CD4-positive, alpha-beta T cell treated with Interferon gamma for 1 hour (primary cell): Measurements from ENCODE around the gene FRMD1.

Source experiments
- DNase-seq: peaks from one replicate; pipeline ENCODE4 v3.0.0-alpha.2; 2020

FRMD1 gene

DNA sequence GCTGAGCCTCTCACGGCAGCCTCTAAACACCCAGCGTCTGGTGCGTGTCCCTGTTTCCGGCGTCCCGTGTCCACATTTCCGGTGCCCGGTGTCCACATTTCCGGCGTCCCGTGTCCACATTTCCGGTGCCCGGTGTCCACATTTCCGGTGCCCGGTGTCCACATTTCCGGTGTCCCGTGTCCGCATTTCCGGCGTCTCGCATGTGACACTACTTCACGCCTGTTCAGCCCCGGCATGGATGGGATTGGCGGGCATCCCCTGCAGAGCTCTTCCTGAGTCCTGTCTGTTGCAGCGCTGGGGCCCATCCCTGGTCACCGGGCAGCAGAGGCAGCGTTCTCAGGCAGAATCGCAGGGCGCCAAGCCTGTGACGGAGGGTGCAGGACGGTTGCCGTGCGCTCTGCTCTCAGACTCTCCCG is 3.2 kb downstream of the FRMD1 start:
- DNase-seq = no peak

DNA sequence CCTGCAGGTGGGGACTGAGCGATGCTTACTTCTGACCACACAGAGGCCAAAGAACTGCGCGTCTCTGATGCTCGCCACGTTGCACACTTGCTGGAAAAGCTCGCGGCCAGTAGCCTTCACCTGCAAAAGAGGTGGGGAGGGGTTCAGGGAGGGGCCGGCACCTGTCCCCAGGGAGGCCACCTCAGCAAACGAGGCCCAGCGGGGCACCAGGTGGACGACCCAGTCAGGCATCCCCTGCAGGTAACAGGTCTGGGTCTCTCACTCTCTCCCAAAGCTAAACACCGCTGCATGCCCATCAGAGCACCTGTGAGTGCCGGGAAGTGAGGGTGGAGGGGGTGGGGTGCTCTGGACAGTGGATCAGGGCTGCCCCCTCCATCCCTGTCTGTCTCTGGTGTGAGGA is 3.8 kb downstream of the FRMD1 start:
- no peak for DNase-seq

DNA sequence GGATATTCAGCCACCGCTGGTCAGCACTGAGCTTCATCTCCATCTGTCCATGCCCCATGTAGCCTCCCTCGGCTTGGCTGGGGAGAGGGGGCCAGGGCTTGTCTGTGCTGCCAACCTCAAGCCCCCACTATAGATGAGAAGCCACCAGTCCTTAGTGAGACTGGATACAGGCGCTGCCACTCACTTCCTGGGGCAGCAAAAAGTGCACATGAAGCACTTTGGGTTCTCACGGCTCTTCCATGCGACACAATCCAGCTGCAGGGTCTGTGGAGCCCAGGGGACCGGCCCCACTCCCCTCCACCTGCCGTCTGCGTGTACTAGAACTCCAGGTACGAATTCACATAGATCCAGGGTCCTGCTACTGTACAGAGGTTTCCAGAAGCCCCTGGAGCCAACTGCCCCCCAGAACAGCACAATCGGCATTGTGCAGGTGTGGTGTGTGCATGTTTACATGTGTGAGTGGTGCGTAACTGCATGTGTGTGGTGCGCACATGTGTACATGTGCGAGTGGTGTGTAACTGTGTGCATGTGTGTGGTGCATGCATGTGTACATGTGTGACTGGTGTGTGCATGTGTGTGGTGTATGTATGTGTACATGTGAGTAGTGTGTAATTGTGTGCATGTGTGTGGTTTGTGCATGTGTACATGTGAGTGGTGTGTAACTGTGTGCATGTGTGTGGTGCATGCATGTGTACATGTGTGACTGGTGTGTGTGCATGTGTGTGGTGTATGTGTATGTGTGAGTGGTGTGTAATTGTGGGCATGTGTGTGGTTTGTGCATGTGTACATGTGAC is 4.9 kb downstream of the FRMD1 start:
- DNase-seq = no peak

DNA sequence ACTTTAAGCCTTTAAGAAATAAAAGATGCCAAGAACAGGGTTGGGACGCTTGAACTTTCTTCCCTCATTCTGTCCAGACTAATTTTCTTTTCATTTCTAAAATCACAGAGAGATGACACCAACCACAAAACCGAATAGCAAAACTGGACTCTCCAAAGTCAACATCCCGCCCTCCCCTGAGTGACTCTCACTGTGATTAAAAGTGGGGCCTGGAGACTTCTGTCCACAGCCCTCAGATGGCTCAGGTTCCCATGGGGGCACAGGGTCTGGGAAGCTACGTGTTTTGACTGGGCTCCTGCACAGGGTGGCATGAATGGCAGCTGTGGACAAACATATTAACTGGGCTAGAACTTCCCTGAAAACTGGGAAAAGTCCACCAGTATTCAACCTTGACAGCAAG is 6.3 kb downstream of the FRMD1 start:
- no peak for DNase-seq

DNA sequence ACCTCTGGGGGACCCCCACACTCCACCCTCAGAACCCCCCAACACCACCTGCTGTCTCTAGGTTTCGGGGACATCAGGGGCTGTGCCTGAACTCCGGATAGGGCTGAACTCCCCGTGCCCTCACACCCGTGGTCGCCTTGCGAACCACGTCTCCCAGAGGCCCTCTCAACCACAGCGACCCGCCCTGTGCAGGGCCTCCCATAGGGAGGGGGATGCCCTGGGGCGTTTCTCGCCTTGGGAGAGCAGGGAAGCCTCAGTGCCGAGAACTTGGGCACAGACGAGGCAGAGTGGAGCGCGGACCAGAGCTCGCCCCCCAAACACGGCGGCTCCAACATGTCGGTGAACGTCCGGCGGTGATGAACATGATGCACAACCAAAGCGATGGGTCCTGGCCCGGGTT is 6.8 kb downstream of the FRMD1 start:
- no peak for DNase-seq

DNA sequence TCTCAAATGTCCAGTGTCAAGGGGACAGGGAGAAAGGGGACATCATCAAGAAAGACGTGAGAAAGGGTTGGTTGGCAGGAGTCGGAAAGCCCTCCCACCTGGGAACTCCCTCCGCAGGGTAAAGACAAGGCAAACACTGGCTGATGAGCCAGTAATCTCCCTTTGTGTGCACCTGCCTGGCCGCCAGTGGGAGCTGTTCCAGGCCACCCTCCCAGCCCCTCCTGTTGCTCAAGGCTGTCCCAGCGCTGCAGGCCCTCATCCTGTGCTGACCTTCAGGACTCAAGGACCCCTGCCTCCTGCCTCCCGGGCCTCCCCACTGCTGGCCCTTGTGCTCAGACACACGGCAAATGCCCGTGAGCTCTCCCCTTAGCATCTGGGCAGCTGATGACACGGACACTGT is 7.4 kb downstream of the FRMD1 start:
- no peak for DNase-seq

DNA sequence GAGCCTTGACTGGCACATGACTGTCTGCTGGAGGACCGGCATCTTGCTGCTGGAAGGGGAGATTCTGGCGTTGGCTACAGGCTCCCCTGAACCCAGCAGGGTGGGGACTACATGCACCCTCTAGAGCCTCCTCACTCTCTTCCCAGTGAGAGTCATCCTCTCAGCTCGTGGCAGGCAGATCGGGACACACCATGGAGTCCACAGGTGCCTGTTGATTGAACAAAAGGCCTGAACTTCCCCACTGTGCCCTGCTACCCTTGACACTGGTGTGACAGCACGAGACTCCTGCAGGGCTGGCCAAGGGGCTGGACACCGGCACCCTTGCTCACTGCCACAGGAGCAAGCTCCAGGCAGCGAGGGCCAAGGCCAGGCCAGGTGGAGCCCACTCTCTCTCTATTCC is 8.2 kb downstream of the FRMD1 start:
- DNase-seq = no peak

DNA sequence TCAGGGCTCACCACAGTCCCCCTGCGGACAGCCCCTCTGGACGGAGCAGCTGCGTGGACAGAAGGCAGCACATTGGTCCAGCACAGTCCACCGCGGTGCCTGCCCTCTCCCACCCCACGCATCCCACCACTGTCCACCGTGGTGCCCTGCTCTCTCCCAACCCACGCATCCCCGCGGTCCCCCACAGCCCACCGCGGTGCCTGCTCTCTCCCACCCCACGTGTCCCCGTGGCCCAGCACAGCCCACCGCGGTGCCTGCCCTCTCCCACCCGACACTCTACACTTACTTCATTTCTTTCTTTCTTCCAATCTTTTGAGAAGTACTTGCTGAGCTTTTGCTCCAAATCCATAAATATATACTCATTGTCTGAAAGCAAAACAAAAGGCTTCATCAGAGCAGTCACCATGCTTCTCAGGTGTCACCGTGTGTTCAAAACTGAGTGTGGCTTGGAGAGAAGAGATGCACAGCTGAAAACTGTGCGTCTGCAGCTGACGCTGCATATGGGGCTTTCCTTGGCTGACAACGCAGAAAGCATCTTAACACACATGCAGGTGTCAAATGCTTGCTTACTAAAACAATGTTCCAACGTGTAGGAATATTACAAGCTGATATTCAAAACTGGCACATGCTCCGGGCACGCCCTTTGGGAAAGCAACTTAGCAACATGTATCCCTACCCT is 11.8 kb downstream of the FRMD1 start:
- no peak for DNase-seq

DNA sequence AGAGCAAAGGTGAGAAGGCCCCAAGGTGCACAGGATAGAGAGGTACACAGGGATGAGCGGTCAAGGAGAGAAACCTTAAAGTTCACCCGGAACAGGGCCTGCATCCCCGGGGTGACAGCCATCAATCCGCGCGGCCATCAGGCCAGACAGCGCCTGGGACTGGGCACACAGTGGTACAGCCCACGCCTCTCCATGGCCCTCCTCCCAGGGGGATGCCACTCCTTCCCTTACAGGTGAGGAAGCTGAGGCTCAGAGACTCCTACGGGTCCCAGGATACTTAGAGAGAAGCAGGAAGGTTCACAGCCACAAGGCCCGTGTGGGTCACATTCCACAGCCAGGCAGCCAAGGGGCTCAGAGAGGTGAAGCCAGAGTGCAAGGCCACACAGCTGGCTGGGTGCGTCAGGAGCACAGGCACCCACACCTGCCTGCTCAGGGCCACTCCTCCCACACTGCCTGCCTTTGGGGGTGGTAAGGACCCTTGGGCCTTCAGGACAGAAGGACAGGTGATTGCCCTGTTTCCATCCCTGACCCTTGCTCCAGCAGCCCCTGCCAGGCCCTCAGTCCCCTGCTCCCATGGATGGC is 14.7 kb downstream of the FRMD1 start:
- DNase-seq = no peak

DNA sequence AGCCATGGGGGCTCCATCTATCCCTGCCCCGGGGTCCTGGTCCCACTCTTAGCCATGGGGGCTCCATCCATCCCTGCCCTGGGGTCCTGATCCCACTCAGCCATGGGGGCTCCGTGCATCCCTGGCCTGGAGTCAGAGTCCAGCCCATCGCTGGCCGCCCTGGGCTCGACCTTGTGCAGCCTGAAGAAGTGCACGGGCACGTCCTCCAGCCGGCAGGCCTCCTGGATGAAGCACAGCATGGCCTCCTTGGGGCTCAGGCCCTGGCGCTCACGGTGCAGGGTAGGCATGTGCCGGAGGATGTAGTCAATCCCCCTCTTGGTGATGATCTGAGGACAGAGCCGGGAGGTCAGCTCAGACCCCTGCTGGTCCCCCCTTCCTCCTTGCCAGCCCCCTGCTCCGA is 15.6 kb downstream of the FRMD1 start:
- no peak for DNase-seq

DNA sequence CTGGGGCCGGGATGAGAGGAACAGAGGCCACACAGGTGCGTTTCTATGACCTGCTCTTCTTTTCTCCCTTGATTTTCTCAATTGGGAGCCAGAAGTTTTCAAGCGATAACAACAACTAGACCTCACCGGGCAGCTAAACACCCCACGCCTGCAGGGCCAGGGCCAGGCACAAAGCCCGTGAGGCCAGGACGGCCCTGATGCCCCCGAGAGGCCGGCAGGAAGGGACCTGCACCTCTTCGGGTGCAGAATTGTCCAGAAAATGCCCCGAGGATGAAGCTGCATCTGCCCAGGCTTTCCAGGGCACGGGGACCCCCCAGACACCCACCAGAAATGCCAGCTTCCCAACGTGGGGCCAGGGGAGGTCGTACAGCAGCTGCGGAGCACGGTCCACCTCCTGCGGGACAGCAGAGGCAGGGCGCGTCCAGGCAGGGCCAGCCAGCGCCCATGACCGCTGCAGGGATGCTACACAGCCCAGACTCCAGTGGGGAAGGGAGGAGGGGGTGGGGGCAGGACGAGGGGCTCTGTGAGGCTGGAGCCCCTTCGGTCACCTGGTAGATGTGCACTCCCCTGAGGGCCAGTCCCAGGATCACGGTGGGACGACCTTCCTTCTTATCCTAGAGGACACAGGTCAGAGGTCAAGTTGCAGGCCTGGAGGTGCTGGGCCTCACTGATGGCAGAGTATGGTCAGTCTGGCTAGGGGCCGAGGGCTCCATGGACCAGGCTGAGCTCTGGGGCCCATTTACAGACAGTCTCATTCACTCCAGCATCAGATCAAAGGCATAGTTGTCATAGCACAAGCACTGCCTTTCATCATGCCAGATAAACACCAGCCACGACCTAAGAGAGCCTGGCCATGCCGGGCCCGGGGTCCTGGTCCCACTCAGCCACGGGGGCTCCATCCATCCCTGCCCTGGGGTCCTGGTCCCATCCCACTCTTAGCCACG is 16.4 kb downstream of the FRMD1 start:
- no peak for DNase-seq

DNA sequence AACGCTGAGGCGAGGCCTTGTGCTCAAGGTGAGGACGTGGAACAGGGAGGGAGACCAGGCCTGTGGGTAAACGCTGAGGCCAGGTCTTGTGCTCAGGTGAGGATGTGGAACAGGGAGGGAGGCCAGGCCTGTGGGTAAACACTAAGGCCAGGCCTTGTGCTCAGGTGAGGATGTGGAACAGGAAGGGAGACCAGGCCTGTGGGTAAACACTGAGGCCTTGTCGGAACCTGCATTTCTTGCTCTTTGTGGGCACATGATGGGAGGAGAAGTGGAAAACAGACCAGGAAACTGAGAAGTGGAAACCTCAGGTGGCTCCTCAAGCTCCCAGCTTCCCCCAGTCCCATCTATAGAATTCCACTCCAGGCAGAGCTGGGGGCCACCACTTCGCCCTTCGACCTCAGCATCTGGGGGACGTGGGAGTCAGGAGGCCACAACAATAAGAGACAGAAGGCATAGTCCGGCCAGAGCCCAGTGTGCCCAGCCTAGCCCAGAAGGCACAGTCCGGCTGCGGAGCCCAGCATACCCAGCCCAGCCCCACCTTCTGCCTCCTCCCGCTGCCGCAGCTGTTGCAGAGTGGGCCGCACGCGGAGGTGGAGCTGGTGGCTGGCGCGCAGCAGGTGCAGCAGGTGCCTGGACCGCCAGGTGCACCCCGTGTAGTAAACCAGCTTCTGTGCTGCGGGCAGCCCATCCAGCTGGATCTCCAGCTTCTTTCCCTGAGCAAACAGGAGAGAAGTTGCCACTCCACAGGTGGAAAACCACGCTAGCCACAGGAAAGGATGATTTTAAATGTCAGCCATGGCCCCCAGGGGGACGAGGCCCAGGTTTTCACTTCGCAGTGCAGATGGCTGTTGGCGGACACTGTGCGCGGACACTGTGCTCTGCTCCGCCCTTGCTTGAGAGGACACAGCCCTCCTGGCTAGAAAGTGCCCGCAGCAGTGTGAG is 17.5 kb downstream of the FRMD1 start:
- DNase-seq = no peak

DNA sequence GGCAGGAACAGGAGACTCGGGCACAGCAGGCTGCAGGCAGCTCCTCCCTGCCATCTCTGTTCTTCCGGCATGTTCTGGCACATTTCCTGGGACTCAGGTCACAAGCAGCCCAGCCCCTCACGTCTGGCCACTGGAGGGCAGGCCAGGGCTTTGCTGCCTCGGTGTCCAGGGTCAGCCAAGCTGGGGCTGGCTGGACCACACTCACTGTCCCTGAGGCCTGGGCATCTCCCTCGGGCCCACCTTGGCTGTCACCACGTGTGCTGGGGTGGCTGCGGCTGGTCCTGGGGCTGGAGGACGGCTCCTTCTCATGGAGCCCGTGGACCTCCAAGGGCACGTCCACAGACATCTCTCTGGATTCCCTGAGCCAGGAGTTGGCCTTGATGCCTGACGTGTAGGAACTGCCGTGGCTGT is 18.5 kb downstream of the FRMD1 start:
- no peak for DNase-seq

DNA sequence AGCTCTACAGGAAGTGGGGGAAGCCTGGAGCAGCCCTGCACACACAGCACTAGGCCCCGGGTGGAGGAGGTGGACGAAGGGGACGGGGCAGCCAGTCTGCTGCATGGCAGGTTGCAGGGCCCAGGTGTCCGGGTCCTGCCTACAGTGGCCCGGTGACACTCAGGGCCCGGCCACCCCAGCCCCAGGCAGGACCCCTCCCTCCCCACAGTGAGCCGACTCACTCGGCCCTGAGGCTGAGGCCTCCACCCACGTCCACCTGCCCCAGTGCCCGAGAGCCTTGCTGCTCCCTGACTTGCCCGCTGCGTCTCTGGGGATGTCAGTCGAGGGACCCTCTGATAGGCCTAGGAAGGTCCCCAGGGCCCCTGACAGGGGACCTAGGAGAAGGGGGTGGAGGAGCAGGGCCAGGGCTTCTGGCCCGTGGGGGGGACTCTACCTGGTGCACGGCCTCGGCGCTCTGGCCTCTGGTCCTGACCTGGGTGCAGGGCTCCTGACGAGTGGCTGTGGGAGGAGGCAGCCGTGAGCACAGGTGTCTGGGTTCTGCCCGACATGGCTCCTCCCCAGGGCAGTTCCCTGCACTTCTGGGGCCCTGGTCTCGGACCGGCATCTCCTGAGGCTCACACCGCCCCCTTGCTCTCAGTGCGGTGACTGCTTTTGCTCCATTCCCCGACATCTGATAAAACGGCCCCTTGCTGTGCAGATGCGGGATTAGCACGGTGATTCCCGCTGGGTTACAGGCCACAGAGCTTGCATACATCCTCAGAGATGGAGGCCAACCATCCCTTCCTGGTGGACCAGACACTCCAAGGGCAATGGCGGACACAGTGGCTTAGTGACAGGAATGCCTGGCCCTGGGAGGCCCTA is 20.1 kb downstream of the FRMD1 start:
- DNase-seq = no peak

DNA sequence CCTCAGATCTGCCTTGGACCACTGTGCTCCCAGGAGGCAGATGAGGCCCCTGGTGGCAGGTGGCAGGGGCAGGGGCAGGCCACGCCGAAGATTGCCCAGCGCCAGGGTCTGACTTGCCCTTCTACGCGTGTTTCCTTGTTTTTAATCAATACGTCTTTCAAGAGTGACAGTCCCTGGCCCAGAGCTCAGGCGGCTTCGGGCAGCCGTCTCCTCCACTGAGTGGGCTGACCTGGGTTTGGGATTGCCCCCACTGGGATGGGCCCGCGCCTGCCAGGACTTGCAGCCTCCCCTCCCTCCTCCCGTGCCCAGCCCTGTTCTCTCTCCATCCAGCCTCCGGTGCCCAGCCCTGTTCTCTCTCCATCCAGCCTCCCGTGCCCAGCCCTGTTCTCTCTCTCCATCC is 21.2 kb downstream of the FRMD1 start:
- DNase-seq = no peak

DNA sequence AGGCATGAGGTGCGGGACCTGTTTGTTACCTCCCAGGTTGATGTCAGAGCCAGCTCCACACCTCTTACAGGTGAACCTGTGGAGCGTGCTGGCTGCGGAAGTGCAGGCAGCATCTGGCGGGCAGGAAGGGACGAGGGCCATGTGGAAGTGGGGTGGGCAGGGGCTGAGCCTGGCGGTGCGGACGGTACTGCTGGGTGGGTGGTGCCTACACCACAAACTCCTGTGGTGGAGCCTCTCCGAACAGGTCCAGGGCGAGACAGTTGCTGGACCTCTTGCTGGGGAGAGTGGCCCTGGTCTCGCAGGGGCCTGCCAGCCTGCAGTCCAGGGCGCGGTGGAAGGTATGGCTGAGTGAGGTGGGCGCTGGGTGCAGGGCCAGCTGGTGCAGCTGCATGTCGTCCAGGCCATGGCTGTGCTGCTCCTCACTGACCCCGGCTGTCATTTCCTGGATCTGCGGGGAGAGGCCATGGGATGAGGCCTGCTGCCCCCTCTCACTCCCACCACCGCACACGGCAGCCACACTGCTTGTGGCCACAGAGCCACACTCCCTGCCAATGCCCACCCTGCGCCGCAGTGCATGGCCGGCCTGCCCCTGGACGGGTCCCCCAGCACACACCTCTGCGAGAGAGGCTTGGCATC is 22.0 kb downstream of the FRMD1 start:
- no peak for DNase-seq

DNA sequence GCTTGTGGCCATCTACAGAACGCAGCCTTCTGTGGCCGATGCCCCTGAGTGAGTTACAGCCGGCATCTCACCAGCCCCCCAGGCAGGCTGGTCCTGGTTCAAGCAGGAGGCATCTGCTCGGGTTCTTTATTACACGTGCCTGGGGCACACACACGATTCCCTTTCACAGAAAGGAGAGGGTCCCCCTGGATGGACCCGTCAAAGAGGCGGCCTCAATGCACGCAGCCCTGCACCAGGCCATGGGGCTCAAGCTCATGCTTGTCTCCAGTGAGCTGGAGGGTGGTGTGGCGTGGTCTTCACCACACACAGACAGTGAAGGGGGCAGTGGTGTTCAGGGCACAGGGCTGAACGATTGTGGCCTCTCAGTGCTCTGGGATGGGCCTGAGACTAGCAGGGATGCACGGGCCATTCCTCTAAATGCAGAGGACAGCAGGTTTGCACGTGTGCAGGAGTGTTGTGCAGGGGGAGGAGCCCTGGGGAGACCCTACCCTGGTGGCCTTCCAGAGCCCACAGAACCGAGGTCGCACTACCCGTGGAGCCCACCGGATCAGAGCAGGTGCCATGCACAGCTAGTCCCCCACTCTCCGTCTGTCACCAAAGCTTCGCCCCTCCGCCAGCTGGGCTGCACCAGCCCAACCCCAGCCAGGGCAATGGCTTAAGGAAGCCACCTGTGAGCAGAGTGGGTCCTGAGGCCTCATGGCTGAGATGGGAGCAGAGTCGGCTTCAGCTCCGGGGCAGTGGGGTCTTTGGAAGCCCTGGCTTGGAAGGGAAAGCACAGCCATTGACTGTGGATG is 23.1 kb downstream of the FRMD1 start:
- no peak for DNase-seq

DNA sequence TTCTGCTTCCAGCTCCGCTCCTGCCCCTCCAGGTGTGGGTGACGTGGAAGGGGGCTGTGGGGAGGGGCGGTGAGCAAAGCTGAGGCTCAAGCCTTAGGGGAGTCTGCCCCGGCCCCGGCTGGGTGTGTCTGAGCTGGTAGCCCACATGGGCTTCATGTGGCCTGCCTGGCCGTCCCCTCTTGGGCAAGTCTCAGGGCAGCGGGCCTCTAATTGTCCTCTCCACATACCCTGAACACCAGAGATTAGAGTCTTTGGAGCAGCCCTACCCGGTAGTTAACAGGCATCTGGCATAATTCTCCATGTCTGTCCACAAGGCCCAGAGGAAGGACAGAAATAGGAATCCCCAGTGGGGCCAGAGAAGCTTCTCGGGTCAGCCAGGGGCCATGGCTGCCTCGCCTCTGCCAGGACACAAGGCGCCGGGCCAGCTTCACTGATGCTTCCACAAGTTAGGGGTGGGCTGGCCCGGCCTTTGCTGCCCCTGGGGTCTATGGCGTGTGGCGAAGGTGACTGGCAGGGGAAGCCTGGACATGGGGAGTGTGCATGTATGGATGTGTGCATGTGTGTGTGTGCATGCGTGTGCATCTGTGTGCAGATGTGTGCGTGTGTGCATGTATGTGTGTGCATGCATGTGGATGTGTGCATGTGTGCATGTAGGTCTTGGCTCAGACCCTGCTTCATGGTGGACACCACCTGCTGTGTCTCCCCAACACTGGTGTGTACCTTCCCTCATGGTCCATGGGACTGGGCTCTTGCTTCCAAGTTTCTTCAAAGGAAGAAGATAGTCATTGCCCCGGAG is 24.0 kb downstream of the FRMD1 start:
- no peak for DNase-seq

DNA sequence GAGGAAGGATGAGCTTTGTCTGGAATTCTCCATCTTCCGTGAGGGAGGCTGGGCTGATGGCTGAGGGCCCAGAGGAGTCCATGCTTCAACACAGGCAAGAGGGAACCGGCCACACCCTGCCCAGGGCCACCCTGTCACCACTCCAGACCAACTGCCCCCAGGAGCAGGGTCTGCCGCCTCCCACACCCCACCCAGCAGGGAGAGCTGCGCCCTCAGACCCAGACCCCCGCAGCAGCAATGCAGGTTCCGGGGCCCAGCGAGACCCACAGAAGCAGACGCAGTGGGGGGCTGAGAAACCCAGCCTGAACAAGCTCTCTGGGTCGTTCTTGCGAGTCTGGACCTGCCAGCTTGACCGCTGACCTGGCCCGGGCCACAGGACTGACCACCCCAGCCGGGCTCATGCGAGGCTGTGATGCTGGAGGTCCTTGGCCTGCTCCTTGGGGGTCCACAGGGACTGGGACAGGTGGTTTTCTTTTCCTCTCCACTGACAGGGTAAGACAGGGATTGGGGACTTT is 25.0 kb downstream of the FRMD1 start:
- no peak for DNase-seq
